Adrenal gland (tissue), 12 donors: ENCODE data around the gene ZNF358. TPM values are rescaled to one million over a fixed set of nuclear protein-coding genes. Genes with fewer than 3 reads are reported as not detected.
A peak's percentile ranks its signal among the peaks of the same experiment; 100 is the strongest.

ENCODE experiments used
- DNase-seq, 7 donors: peaks; one replicate each; pipeline ENCODE4 v3.0.0-alpha.2; 2019 to 2020
- H3K27ac ChIP-seq, 5 donors: fragments of 200-600 bp; sonication (generic) in 4 of 5; 1 replicate in 3 of 5; 2 replicates in 2 of 5; pipeline versions ENCODE4 v1.5.1 to v1.8.0; 2016 to 2020; ENCODE audit warnings: mild to moderate bottlenecking in 1 of 5
- H3K27me3 ChIP-seq: fragments of 200-600 bp; 2 replicates; pipeline ENCODE4 v1.8.0; 2021
- H3K36me3 ChIP-seq, 2 donors: fragments of 200-600 bp; replicated peaks in 1 of 2; 1 replicate in 1 of 2; 2 replicates in 1 of 2; pipeline versions ENCODE4 v1.5.1 to v1.8.0; 2018 to 2022
- H3K4me1 ChIP-seq, 2 donors: fragments of 200-600 bp; replicated peaks in 1 of 2; 1 replicate in 1 of 2; 2 replicates in 1 of 2; pipeline versions ENCODE4 v1.5.1 to v1.8.0; 2018 to 2021
- H3K4me3 ChIP-seq, 4 donors: fragments of 200-600 bp; sonication (generic) in 3 of 4; one replicate each; pipeline ENCODE4 v1.5.1; 2016 to 2018
- H3K9me3 ChIP-seq, 3 donors: fragments of 200-600 bp; sonication (generic) in 1 of 3; replicated peaks in 1 of 3; 1 replicate in 2 of 3; 2 replicates in 1 of 3; pipeline versions ENCODE4 v1.5.1 to v1.8.0; 2016 to 2021
- POLR2A ChIP-seq, 2 donors: fragments of 450-650 bp; IDR thresholded peaks; one replicate each; pipeline ENCODE4 v1.6.1; 2017; ENCODE audit warnings: antibody characterized with exemption in 2 of 2, mild to moderate bottlenecking in 2 of 2, moderate library complexity in 1 of 2
- WGBS, 4 donors: extraction: QIAGEN DNeasy Blood & Tissue Kit in 2 of 4; methylation state at CpG; one replicate each; pipeline versions ENCODE4 v1.1.5 to v1.1.7; 2013 to 2017; 5-methylcytosine and 5-hydroxymethylcytosine counted together
- intact Hi-C, 2 donors: fragments of 100-400 bp; cut with DNase I; formaldehyde crosslinking; loops; one replicate each; pipeline versions ENCODE4 v1.14.1 to v1.15.0; 2022 to 2023
- polyA plus RNA-seq, 3 donors: library from polyadenylated mRNA; stranded (reverse); fragments of 200-250 nt in 2 of 3; fragments of 350-450 nt in 1 of 3; fragmentation: Illumina TruSeq in 1 of 3; extraction: RNeasy Lipid Tissue Mini Kit (QIAGEN cat#74804) in 1 of 3; gene quantifications; one replicate each; pipeline ENCODE4 v1.2.3, GENCODE V29; 2013 to 2014
- total RNA-seq, 9 donors: library from RNA; depleted of rRNA in 4 of 9; stranded (reverse); fragments of >200 nt in 4 of 9; fragments of 120-200 nt in 1 of 9; fragmentation: NEBNext Ultra II Directional in 1 of 9; extraction: Animal tissue kit (Norgen Biotek cat#: 25700) in 1 of 9; gene quantifications; one replicate each; pipeline versions ENCODE4 v1.1.0 to v1.2.4, GENCODE V29; 2013 to 2023
- TF ChIP-seq, protein P1 (sequence below), 6 experiments: fragments of 450-650 bp in 4 of 6; fragments of 200-600 bp in 2 of 6; sonication (generic) in 1 of 6; IDR thresholded peaks; 1 replicate in 5 of 6; 2 replicates in 1 of 6; pipeline versions ENCODE4 v1.5.1 to v1.8.0; 2016 to 2021; ENCODE audit warnings: antibody characterized with exemption in 6 of 6, mild to moderate bottlenecking in 2 of 6, moderate library complexity in 1 of 6
- donor health status: healthy with polysubstance abuse.
- donor health status: Bipolar disorder and iron deficiency.
- donor health status: DM: yes; HTN: yes; CAD: no.
- donor health status: DM: no; HTN: no; CAD: no.
- donor health status: DM: no; HTN: no; CAD: no.
- donor health status: DM: yes; HTN: yes; CAD: no.

Gene ZNF358
- total and polyA plus RNA-seq, 12 donors: 12.8 to 197 (median 101) TPM

GRCh38 chr19:7500811-7501450 is 15.0 kb upstream of the ZNF358 start:
- Histone ChIP-seq H3K27me3 (no peaks in the 10 kb centered on the region), H3K36me3 (no peaks in the 10 kb centered on the region), H3K4me3 (peak overlapping the region in 2 of 4 donors; percentile 19 to 56), H3K9me3 (no peaks in the 10 kb centered on the region), H3K4me1 (peaks cover 5 to 17% of the 10 kb centered on the region in 2 donors), H3K27ac (peak overlapping the region in 1 of 5 donors; percentile 56)
- TF ChIP-seq, protein P1, sequence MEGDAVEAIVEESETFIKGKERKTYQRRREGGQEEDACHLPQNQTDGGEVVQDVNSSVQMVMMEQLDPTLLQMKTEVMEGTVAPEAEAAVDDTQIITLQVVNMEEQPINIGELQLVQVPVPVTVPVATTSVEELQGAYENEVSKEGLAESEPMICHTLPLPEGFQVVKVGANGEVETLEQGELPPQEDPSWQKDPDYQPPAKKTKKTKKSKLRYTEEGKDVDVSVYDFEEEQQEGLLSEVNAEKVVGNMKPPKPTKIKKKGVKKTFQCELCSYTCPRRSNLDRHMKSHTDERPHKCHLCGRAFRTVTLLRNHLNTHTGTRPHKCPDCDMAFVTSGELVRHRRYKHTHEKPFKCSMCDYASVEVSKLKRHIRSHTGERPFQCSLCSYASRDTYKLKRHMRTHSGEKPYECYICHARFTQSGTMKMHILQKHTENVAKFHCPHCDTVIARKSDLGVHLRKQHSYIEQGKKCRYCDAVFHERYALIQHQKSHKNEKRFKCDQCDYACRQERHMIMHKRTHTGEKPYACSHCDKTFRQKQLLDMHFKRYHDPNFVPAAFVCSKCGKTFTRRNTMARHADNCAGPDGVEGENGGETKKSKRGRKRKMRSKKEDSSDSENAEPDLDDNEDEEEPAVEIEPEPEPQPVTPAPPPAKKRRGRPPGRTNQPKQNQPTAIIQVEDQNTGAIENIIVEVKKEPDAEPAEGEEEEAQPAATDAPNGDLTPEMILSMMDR (IDR thresholded peaks at IDR 0.05): peak in 3 of 6 experiments; percentile 5 to 40 (median 8)
- no peak for TF ChIP-seq POLR2A (IDR thresholded peaks at IDR 0.05)
- peak; percentile 73 to 90 (median 78) for DNase-seq
- 0 to 5% (median 2%) methylated on average over 4 to 93 of the region's 93 CpGs for WGBS, 4 donors
- intact Hi-C loops: no loop called here

- H3K27ac ChIP-seq: no peak overlapping the region
- no peak for DNase-seq
- 44 to 54% (median 49%) methylated on average over 2 of the region's 2 CpGs for WGBS, 4 donors
- H3K36me3 ChIP-seq: no peaks in the 10 kb centered on the region
- intact Hi-C loops: no loop called here
- no peaks in the 10 kb centered on the region for H3K27me3 ChIP-seq
- H3K4me3 ChIP-seq: no peak overlapping the region
- no peak for TF ChIP-seq POLR2A (IDR thresholded peaks at IDR 0.05)
- TF ChIP-seq, protein P1 (IDR thresholded peaks at IDR 0.05): no peak
- H3K9me3 ChIP-seq: no peaks in the 10 kb centered on the region
- peaks cover 6 to 17% of the 10 kb centered on the region in 2 donors for H3K4me1 ChIP-seq
Observed at GRCh38 chr19:7502552-7502951, 13.4 kb upstream of the ZNF358 start.

DNA sequence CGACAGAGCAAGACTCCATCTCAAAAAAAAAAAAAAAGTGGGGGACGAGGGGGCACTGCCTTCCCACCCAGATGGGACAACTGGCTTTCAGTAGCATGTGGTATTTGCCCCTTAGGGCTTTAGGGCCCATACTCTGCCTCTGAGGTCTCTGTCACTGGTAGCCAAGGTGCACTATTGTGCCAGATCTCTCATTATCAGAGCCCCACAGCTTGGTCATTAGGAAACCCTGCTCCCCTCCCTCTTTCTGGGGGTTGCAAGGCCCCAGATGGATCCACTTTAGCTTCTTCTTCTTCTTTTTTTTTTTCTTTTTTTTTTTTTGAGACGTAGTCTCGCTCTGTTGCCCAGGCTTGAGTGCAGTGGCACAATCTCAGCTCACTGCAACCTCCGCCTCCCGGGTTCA is 11.2 kb upstream of the ZNF358 start:
- H3K4me3 ChIP-seq: no peak overlapping the region
- no peaks in the 10 kb centered on the region for H3K27me3 ChIP-seq
- H3K9me3 ChIP-seq: no peaks in the 10 kb centered on the region
- intact Hi-C loops: no loop called here
- WGBS, 4 donors: 84 to 95% (median 94%) methylated on average over 5 to 6 of the region's 6 CpGs
- no peaks in the 10 kb centered on the region for H3K36me3 ChIP-seq
- H3K27ac ChIP-seq: no peak overlapping the region
- DNase-seq: no peak
- TF ChIP-seq, protein P1 (IDR thresholded peaks at IDR 0.05): no peak
- no peak for TF ChIP-seq POLR2A (IDR thresholded peaks at IDR 0.05)
- H3K4me1 ChIP-seq: peaks cover 11 to 21% of the 10 kb centered on the region in 2 donors

GRCh38 chr19:7505288-7505681 is 10.6 kb upstream of the ZNF358 start:
- H3K36me3 ChIP-seq: no peaks in the 10 kb centered on the region
- intact Hi-C loops: no loop called here
- H3K4me3 ChIP-seq: peak overlapping the region in 1 of 4 donors; percentile 45
- H3K4me1 ChIP-seq: peaks cover 11 to 21% of the 10 kb centered on the region in 2 donors
- no peaks in the 10 kb centered on the region for H3K9me3 ChIP-seq
- H3K27me3 ChIP-seq: no peaks in the 10 kb centered on the region
- no peak for TF ChIP-seq POLR2A (IDR thresholded peaks at IDR 0.05)
- TF ChIP-seq, protein P1 (IDR thresholded peaks at IDR 0.05): no peak
- no peak for DNase-seq
- peak overlapping the region in 1 of 5 donors; percentile 74 for H3K27ac ChIP-seq
- 53 to 61% (median 57%) methylated on average over 14 to 19 of the region's 19 CpGs for WGBS, 4 donors
